KBM-7 (cell line): ENCODE data around the gene UNC13C.

Experiments
- DNase-seq: peaks from one replicate; pipeline ENCODE4 v3.0.0-alpha.2; 2015
- in situ Hi-C: fragments of 300-500 bp; cut with MboI; formaldehyde crosslinking; loops from 2 replicates; pipeline ENCODE4 v1.14.3; 2020; ENCODE audit warnings: low sequenced_read_pairs, low pct_unique_long_range_greater_than_20kb, mixed read lengths

The UNC13C gene

GRCh38 chr15:54579855-54580254, 601.6 kb downstream of the UNC13C start:
- in situ Hi-C loops, result no loop called here
- no peak for DNase-seq

- no peak for DNase-seq
- in situ Hi-C loops, result no loop called here
These were observed 602.4 kb downstream of the UNC13C start for GRCh38 chr15:54580643-54581042.

- in situ Hi-C loops, result no loop called here
These were observed 604.8 kb downstream of the UNC13C start for GRCh38 chr15:54582863-54583643.

GRCh38 chr15:54585063-54585462, 606.8 kb downstream of the UNC13C start:
- no peak for DNase-seq
- in situ Hi-C loops, result no loop called here

More at GRCh38 chr15:54582863-54583643, 604.8 kb downstream of the UNC13C start:
- no peak for DNase-seq

- in situ Hi-C loops, result no loop called here
These were observed 615.9 kb downstream of the UNC13C start for GRCh38 chr15:54594115-54594514.

GRCh38 chr15:54599386-54599785, 621.1 kb downstream of the UNC13C start:
- no peak for DNase-seq
- in situ Hi-C loops, result no loop called here

More at GRCh38 chr15:54594115-54594514, 615.9 kb downstream of the UNC13C start:
- no peak for DNase-seq

- no peak for DNase-seq
- in situ Hi-C loops, result no loop called here
These were observed 626.8 kb downstream of the UNC13C start for GRCh38 chr15:54605043-54605442.

GRCh38 chr15:54605556-54605955, 627.3 kb downstream of the UNC13C start:
- in situ Hi-C loops, result no loop called here

GRCh38 chr15:54608876-54609835, 630.9 kb downstream of the UNC13C start:
- no peak for DNase-seq
- in situ Hi-C loops, result no loop called here

More at GRCh38 chr15:54605556-54605955, 627.3 kb downstream of the UNC13C start:
- DNase-seq, result no peak

- in situ Hi-C loops, result no loop called here
- DNase-seq, result no peak
These were observed 639.9 kb downstream of the UNC13C start for GRCh38 chr15:54618120-54618519.

GRCh38 chr15:54619180-54619579, 640.9 kb downstream of the UNC13C start:
- no peak for DNase-seq
- in situ Hi-C loops, result no loop called here

GRCh38 chr15:54620916-54621315, 642.7 kb downstream of the UNC13C start:
- no peak for DNase-seq
- in situ Hi-C loops, result no loop called here

- DNase-seq, result no peak
- in situ Hi-C loops, result no loop called here
These were observed 657.9 kb downstream of the UNC13C start for GRCh38 chr15:54636147-54636546.

- peak; percentile 7 for DNase-seq
- in situ Hi-C loops, result no loop called here
These were observed 660.4 kb downstream of the UNC13C start for GRCh38 chr15:54638666-54639065.

- no peak for DNase-seq
- in situ Hi-C loops, result no loop called here
These were observed 662.6 kb downstream of the UNC13C start for GRCh38 chr15:54640873-54641272.

GRCh38 chr15:54644796-54645195, 666.6 kb downstream of the UNC13C start:
- in situ Hi-C loops, result no loop called here
- DNase-seq, result no peak

- in situ Hi-C loops, result no loop called here
- no peak for DNase-seq
These were observed 681.4 kb downstream of the UNC13C start for GRCh38 chr15:54659646-54660045.

- DNase-seq, result no peak
- in situ Hi-C loops, result no loop called here
These were observed 682.1 kb downstream of the UNC13C start for GRCh38 chr15:54660356-54660755.

GRCh38 chr15:54675241-54675640, 697.0 kb downstream of the UNC13C start:
- in situ Hi-C loops, result no loop called here
- DNase-seq, result no peak

GRCh38 chr15:54681584-54681983, 703.3 kb downstream of the UNC13C start:
- peak; percentile 81 for DNase-seq
- in situ Hi-C loops, result no loop called here
